Activated CD8-positive, alpha-beta memory T cell treated with anti-CD3 and anti-CD28 coated beads, Interleukin-2, amount 10 ng/mL, durations not matched to agents 7 days and 5 days (primary cell): ENCODE data around the gene LIX1L. TPM values are rescaled to one million over a fixed set of nuclear protein-coding genes. Genes with fewer than 3 reads are reported as not detected.

Experiments
- ATAC-seq: fragments of 150-1000 bp; cut with Tn5 transposase; one replicate; pipeline ENCODE4 v1.10.0; 2021; ENCODE audit warnings: moderate library complexity
- CTCF ChIA-PET: fragments of 350-600 bp; sonication (Branson Sonifier 250); formaldehyde crosslinking; loops from one replicate; lab custom pipeline; 2021; ENCODE audit warnings: antibody characterized with exemption; lab: Charles Lee
- DNase-seq: peaks from one replicate; pipeline ENCODE4 v3.0.0-alpha.2; 2020
- H3K27ac Mint-ChIP-seq: one replicate; pipeline ENCODE4 v1.8.0; 2021; ENCODE audit warnings: mild to moderate bottlenecking, mixed read lengths
- H3K27me3 Mint-ChIP-seq: one replicate; pipeline ENCODE4 v1.8.0; 2021; ENCODE audit warnings: mixed read lengths
- H3K36me3 Mint-ChIP-seq: one replicate; pipeline ENCODE4 v1.8.0; 2021; ENCODE audit warnings: mild to moderate bottlenecking, mixed read lengths
- H3K4me1 Mint-ChIP-seq: one replicate; pipeline ENCODE4 v1.8.0; 2021; ENCODE audit warnings: mixed read lengths
- H3K4me3 Mint-ChIP-seq: one replicate; pipeline ENCODE4 v1.8.0; 2021; ENCODE audit warnings: mild to moderate bottlenecking, moderate library complexity, mixed read lengths
- H3K9me3 Mint-ChIP-seq: one replicate; pipeline ENCODE4 v1.8.0; 2022; ENCODE audit warnings: low read depth, mixed read lengths
- total RNA-seq, 2 experiments: library from RNA; stranded (reverse); gene quantifications; one replicate each; pipeline ENCODE4 v1.2.3, GENCODE V29; 2021

LIX1L gene
- total RNA-seq, 2 experiments from 2014 or later: 35.0 to 36.2 TPM

DNA sequence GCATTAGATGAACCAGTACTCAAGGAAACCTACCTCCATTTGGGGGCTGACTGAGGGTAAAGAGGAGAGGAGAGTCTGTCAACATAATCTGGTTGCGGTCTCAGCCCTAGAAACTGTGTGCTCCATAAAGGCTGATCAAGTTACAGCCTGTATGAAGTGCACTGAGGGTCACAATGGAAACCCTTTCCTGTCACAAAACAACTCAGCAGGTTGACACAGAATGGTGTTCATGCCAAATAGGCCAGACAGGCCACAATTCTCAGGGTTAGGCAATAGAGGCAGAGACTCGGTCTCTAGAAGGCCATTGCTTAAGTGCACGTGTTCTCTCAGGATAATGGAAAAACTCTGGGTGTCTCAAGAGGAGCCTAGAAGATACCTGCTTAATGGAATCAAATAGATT is 68.1 kb downstream of the LIX1L start:
- H3K27me3 Mint-ChIP-seq: peaks cover 14% of the 10 kb centered on the region
- H3K27ac Mint-ChIP-seq: no peak overlapping the region
- no peak overlapping the region for H3K4me3 Mint-ChIP-seq
- H3K9me3 Mint-ChIP-seq: no peaks in the 10 kb centered on the region
- DNase-seq: no peak
- no peak for ATAC-seq
- no peaks in the 10 kb centered on the region for H3K36me3 Mint-ChIP-seq
- CTCF ChIA-PET: interaction anchor here (1.1 to 4.1 kb wide), 2 partner anchors 30 to 44 kb away, joined by 3 to 31 read pairs; partner anchors contain the start of gene NUDT17
- peaks cover 14% of the 10 kb centered on the region for H3K4me1 Mint-ChIP-seq

GRCh38 chr1:145887631-145888030 is 70.2 kb downstream of the LIX1L start:
- Mint-ChIP-seq H3K27ac (no peak overlapping the region), H3K4me3 (no peak overlapping the region), H3K9me3 (no peaks in the 10 kb centered on the region), H3K4me1 (peaks cover 16% of the 10 kb centered on the region), H3K27me3 (peaks cover 32% of the 10 kb centered on the region), H3K36me3 (no peaks in the 10 kb centered on the region)
- DNase-seq (no peak), ATAC-seq (no peak)
- CTCF ChIA-PET: interaction anchor here (0.7 to 1.3 kb wide), 2 partner anchors 42 to 92 kb away, joined by 3 to 4 read pairs; partner anchors contain the start of gene NUDT17

DNA sequence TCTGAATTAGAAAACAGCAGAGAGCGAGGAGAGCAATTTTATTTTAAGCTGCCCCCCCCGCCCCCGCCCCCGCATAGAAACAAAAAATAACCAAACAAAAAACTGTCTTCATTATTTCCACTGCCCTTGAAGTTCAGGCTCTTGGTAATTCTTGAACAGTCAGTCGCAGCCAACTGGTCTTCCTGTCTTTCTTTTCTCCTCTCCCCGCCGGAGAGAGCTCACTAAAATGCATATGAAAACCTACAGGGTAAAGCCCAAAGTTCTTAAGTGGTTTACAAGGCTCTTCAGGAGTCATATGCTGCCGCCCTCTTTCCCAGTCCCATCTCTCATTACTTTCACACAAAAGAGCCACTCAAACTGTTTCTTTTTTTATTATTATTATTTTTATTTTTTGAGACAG is 71.0 kb downstream of the LIX1L start:
- Mint-ChIP-seq H3K4me3 (peak overlapping the region; percentile 28), H3K27me3 (peaks cover 34% of the 10 kb centered on the region), H3K9me3 (no peaks in the 10 kb centered on the region), H3K27ac (no peak overlapping the region), H3K36me3 (no peaks in the 10 kb centered on the region), H3K4me1 (peaks cover 16% of the 10 kb centered on the region)
- ATAC-seq (no peak), DNase-seq (no peak)
- CTCF ChIA-PET: interaction anchor here (0.6 to 5.2 kb wide), 5 partner anchors 22 to 93 kb away, joined by 3 to 26 read pairs (median 3); partner anchors contain the start of gene NUDT17

DNA sequence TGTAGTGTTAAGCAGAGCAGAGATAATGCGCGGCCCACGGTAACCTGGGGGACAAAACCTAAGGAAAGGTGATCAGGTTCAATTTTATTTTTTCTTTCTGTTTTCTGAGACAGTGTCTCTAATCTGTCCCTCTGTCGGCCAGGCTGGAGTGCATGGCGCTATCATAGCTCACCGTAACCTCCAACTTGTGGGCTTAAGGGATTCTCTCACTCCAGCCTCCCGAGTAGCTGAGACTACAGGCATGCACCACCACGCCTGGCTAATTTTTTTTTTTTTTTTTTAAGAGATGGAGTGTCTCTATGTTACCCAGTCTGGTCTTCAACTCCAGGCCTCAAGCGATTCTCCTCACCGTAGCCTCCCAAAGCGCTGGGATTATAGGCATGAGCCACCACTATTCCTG is 71.4 kb downstream of the LIX1L start:
- Mint-ChIP-seq H3K27ac (no peak overlapping the region), H3K9me3 (no peaks in the 10 kb centered on the region), H3K27me3 (peaks cover 34% of the 10 kb centered on the region), H3K4me3 (peak overlapping the region; percentile 74), H3K36me3 (no peaks in the 10 kb centered on the region), H3K4me1 (peaks cover 16% of the 10 kb centered on the region)
- CTCF ChIA-PET: interaction anchor here (0.6 to 5.2 kb wide), 5 partner anchors 13 to 93 kb away, joined by 3 to 26 read pairs (median 3); partner anchors contain the start of gene NUDT17
- ATAC-seq: no peak
- no peak for DNase-seq

DNA sequence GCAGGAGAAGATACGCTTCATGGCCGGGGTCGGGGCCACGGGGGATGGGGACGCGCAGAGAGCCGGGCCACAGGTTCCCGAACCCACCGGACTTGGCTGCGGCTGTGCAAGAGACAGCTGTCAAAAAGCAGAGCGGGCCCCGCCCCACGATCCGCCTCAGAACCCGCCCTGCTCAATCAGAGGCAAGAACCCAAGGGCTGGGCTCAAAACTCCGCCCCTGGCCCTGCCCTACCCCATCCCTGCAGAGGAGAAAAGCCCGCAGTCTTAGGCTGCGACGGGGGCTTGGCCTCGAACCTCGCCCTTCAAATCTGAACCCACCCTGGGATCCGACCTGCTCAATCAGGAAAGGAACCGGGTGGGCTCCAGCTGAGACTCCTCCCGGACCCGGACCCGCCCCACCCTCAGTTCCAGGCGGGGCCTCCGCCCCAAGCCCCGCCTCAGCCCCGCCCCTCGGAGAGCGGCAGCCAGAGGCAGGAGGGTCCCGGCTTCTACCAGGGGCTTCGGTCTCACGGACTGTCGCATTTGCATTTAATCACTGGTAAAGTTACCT is 72.0 kb downstream of the LIX1L start, which contains the start of gene ANKRD35:
TSS of gene ANKRD35 (minus strand) at position 129 of the 550 bp plus-strand sequence. CDS start at position 21, 108 bp downstream.
- Mint-ChIP-seq H3K4me3 (peak within 1 kb of the TSS; percentile 74), H3K27ac (peak within 1 kb of the TSS; percentile 19), H3K9me3 (no peaks in the 10 kb centered on the region), H3K36me3 (no peaks in the 10 kb centered on the region), H3K4me1 (peaks cover 16% of the 10 kb centered on the region), H3K27me3 (peaks cover 34% of the 10 kb centered on the region)
- CTCF ChIA-PET: interaction anchor here (0.8 to 5.2 kb wide), 7 partner anchors 7 to 121 kb away, joined by 3 to 26 read pairs (median 3); partner anchors contain the start of genes ITGA10 and NUDT17
- DNase-seq: peak; percentile 94
- peak; percentile 100 for ATAC-seq

GRCh38 chr1:145884675-145885074 is 73.1 kb downstream of the LIX1L start:
- Mint-ChIP-seq H3K9me3 (no peaks in the 10 kb centered on the region), H3K4me1 (peaks cover 16% of the 10 kb centered on the region), H3K36me3 (no peaks in the 10 kb centered on the region), H3K27ac (no peak overlapping the region), H3K4me3 (no peak overlapping the region), H3K27me3 (peaks cover 41% of the 10 kb centered on the region)
- DNase-seq (no peak), ATAC-seq (no peak)
- CTCF ChIA-PET: interaction anchor here (0.7 to 5.2 kb wide), 4 partner anchors 8 to 111 kb away, joined by 3 to 26 read pairs (median 8); partner anchors contain the start of genes ITGA10 and NUDT17

Other genes starting within 250 kb of the LIX1L start
- gene CD160, start 238.5 kb downstream of the LIX1L start, total RNA-seq: 1 to 10 TPM; 3.9 to 5.4 TPM
- 10 to 100 TPM; 14.6 to 18.0 TPM for gene RNF115, start 133.9 kb downstream of the LIX1L start, total RNA-seq
- 10 to 100 TPM; 31.1 to 37.0 TPM for gene POLR3C, start 133.8 kb downstream of the LIX1L start, total RNA-seq
- 1 to 10 TPM; 2.8 to 4.1 TPM for gene NUDT17, start 112.4 kb downstream of the LIX1L start, total RNA-seq
- gene PIAS3, start 98.9 kb downstream of the LIX1L start, total RNA-seq: 10 to 100 TPM; 20.3 to 23.6 TPM
- gene ANKRD35, start 72.2 kb downstream of the LIX1L start, total RNA-seq: 1 to 10 TPM; 1.1 to 1.4 TPM
- 1 to 10 TPM; 1.8 to 2.1 TPM for gene ITGA10, start 48.0 kb downstream of the LIX1L start, total RNA-seq
- 10 to 100 TPM; 27.3 to 36.2 TPM for gene PEX11B, start 39.3 kb downstream of the LIX1L start, total RNA-seq
- gene RBM8A, start 30.5 kb downstream of the LIX1L start, total RNA-seq: 100 to 1,000 TPM; 189 to 249 TPM
- gene ANKRD34A, start 6.6 kb upstream of the LIX1L start, total RNA-seq: 1 to 10 TPM; 3.8 to 4.6 TPM
- gene POLR3GL, start 6.7 kb upstream of the LIX1L start, total RNA-seq: 10 to 100 TPM; 23.5 to 29.1 TPM
- gene TXNIP, start 38.6 kb upstream of the LIX1L start, total RNA-seq: 100 to 1,000 TPM; 127 to 207 TPM
- gene HJV, start 63.7 kb upstream of the LIX1L start, total RNA-seq: not detected
- 1 to 10 TPM; 2.0 TPM for gene NBPF10, start 186.8 kb upstream of the LIX1L start, total RNA-seq